ENCODE measurements around the gene SOX6.
A peak's percentile ranks its signal among the peaks of the same experiment; 100 is the strongest.

SOX6 gene

DNA sequence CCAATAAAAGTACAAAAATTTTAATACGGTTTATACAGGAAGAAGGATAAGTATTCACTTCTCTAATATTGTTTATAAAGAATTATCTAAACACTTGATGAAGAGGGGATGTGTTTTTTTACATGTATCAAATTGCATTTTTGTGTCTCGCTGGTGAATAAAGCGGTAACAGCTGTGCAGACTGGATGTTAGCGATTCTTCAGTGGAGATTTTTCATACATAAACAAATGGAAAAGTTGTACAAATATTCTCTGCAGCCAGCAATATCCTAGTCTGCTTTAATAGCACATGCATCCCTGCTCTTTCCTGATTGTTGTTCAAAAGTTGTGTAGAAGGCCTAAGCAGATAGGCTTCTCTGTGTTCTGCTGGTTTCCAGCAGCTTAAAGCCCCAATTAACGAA lies 369.3 kb downstream of the SOX6 start:
- no peak overlapping the region for H3K27ac ChIP-seq

DNA sequence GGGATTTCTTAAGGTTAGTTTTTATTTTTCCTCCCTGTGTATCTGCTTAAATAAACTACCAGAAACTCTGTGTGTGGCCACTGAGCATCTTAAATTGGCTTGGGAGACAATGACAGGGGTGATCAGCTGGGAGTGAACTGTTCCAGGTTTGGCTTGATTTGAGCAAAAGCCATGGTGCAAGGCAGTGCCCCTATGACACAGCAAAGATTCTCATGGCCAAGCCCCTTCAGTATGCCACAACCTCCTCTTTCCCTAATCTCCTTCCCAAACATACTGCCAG lies 370.5 kb downstream of the SOX6 start:
- no peak for DNase-seq (ENCODE audit: low read depth, low spot score)
- no peak overlapping the region for H3K27ac ChIP-seq

More for the DNA sequence above, 369.3 kb downstream of the SOX6 start:
- DNase-seq (ENCODE audit: low read depth, low spot score): no peak

DNA sequence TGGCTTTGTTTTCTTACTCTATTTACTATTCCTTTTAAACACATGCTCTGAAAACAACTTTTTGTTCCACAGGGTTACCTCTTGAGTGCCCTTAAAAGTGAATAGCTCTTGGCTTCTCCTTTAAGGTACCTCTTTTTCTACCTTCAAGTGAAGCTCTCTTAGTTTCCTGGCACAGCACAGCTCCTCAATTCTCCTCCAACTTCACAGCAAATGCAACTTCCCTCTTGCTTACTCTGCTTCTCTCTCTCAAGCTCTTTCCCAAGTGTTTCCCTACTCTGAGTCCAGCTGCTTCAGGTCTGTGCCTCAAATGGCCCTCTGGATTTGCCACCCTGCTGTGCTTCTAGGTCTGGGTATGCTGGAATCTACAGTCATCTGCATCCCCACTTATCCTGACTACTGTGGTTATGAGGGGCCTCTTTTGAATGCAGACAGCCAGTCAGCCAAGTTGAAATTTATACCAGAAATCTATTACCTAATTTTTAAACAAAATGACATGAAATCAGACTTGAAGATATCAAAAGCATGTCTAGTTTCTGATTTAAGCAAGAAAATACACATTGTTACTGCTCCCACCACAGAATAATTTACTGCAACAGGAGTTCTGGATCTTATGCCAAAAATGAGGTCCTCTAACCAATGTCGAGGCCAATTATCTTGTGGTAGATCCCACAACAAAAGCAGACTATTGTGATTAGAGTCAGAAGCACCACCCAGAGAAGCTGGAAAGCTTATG lies 371.1 kb downstream of the SOX6 start:
- DNase-seq (ENCODE audit: low read depth, low spot score): no peak

DNA sequence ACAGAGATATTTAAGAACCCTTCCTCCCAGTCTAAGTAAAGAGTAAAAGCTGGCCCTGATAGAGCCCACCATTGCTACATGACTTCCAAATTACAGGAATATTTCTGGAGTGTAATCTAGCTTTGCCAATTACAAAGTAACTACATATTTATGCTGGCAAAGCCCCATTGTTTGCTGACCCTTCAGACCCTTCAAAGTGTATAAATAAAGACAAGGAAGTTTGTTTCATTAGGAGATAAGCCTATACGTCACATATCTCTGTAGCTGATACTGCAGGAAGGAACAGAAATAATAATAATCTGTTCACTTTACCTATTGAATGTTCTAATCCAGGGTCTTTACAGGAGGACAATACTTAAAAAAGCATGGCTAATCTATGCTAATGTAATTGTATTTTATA lies 375.1 kb downstream of the SOX6 start:
- no peak for DNase-seq (ENCODE audit: low read depth, low spot score)
- H3K27ac ChIP-seq: no peak overlapping the region

More for the DNA sequence above, 371.1 kb downstream of the SOX6 start:
- H3K27ac ChIP-seq: no peak overlapping the region

DNA sequence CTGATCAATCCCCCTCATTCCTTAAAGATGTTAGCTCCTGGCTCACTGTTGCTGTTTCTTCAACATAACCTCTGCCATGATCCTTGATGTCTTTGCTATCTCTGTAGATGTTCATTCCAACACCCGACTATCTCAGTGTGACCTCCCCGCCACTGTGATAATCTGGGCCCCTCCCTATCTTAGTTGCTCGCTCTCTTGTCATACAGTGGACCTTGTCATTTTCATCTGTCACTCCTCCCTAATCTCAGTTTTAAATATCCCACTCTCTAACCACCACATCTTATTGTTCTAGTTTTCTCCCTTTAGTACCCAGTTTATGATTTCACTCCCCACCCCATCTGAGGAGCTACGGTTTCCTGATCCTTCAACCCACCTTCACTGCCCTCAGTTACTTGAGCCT lies 379.2 kb downstream of the SOX6 start:
- no peak overlapping the region for H3K27ac ChIP-seq
- no peak for DNase-seq (ENCODE audit: low read depth, low spot score)

DNA sequence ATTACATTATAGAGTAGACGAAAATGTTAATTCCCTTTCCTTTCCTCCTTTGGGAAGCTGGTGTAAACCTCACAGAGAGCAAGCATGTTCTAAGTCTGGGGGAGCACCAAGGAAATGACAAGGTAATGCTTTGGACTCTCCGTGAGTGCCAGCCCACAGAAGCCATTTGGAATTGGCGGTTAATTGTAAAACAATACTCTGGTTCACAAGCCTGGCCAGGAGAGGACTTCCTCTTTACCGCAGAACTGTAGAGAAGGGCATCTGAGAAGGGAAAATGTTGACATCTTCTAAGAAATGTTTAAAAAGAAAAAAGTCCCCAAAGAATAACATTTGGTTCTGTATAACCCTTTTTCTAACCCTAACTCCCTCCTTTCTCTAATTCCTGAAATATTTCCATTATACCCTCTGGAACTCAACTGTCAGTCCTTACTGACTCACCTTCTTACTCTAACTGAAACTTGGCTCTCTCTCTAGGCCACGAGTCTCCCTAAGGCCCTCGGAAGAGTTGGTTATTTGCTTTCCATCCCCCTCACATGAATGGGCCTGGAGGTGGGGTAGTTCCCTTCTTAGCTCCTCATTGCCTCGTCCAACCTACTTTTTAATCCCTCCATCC lies 379.8 kb downstream of the SOX6 start:
- DNase-seq (ENCODE audit: low read depth, low spot score): no peak
- H3K27ac ChIP-seq: no peak overlapping the region

DNA sequence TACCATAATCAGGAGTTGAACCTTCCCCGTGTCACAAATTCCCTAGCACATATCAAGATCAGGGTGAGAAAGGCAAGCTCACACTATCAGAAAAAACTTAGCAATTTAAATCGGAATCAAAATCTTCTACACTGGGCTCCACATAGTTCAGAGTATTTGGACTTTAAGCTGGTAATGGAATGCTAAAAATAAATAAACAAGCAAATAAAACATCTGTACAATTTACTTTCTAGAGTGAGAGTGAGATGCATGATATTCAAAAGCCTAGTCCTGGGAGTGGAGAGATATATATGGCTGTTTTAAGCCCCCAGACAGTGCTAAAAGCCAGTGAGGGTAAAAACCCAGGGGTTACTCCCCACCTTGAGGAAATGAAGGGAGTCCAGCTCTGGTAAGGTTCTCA lies 380.6 kb downstream of the SOX6 start:
- no peak overlapping the region for H3K27ac ChIP-seq
- DNase-seq (ENCODE audit: low read depth, low spot score): no peak

DNA sequence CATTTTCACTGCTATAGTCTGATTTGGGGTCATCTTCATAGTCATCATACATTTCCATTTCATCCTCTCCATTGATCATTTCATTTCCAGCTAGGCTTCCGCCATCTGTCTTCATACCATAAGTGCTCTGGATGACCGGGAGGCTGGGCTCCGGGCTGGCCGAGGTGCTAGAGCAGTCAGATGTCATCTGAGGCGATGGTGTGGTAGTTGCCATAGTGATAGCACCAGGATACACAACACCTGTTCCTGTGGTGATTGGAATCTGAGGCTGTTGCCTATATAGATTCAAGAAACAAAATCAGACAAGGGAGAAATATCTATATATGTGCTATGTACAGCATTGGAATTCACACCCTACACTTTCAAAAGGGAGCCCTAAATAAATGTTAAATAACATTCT lies 383.5 kb downstream of the SOX6 start:
- DNase-seq (ENCODE audit: low read depth, low spot score): no peak
- no peak overlapping the region for H3K27ac ChIP-seq

DNA sequence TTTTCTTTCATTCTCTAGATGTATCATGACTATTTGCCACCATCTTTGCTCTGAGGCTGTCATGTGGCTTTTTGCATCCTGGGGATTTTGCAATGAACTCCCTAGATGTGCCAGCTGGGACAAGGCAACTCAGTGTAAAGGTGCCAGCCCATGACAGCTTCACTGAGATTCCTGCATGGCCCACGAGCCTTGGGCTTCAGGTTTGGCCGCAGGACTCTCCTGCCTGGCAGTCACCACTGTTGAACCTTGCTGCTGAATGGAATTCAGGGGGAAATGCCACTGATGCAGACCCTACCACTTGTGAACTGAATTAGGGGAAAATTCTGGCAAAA lies 385.2 kb downstream of the SOX6 start:
- H3K27ac ChIP-seq: peak overlapping the region; percentile 95
- DNase-seq (ENCODE audit: low read depth, low spot score): no peak

DNA sequence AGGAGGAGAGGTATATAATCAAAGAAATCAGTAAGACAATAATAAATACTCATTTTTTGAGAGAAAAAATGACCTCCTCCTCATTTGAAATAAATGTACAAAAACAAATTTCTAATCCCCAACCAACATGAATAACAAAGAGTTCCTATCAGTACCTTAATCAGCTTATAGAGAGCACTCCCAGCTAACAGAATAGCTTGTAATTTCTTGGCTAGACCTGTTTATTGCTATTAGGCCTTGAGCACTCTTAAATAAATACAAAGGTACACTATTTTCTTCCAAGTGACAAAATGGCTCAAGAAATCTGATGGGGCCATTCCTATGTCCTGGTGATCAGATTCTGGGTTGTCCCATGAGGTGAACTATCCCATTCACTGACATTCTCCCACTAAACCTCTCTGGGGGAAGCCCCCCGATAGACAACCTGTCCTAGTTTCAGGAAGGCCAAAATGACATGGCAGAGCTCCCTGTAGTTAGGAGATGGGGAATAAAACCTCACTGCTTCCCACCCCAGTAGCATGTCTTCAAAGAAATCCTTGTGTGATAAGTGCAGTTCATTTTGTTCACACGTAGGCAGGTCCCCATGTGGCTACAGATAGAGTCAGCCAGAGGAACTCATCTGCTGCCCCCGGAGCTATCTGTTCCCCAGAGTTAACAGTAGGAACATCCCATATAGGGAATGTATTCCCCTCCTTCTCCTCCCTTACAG lies 385.7 kb downstream of the SOX6 start:
- peak overlapping the region; percentile 95 for H3K27ac ChIP-seq
- DNase-seq (ENCODE audit: low read depth, low spot score): no peak

DNA sequence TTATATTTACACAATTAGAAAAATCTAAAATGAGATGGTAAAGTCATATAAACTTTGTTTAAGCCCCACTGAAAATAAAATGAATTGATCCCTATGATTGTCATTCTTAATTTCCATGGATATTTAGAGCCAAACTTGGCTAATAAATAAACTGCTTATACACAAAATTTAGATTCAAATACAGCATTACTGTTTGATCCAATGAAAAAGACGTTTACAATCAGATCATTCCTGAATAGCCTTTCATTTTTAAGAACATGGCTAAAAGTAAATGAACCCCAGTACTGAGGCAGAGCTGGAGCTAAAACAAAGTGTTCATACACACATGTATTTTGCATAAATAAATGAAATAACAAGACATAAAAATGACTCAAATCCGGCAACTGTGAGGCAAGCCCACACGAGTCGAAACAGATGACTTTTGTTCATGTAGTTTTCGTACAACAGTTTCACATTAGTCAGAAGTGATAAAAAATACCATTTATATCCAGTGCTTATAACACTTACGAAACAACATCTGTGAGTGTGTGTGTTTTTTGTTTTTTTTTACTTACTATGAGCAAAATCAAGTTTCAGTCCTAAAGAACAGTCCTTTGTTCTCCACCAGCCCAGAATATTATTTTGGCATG lies 386.5 kb downstream of the SOX6 start:
- H3K27ac ChIP-seq: peak overlapping the region; percentile 95
- peak; percentile 97 for DNase-seq (ENCODE audit: low read depth, low spot score)

DNA sequence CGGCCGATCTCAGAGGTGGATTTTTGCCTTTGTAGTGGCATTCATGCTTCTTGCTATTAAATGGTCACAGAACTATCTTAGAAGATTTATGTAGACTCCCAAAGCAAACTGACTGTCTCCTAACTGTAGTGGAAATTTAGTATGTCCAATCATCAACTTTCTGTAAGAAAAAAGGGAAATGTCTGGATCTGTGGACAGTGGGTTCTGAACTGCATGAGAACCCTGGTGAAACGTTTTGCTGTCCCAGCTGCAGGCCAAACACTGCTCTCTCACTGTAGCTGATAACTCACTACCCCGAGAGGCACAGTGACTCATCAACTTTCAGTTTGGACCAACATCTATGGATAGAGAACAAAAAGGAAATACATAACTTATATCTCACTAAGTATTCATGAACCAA lies 387.1 kb downstream of the SOX6 start:
- H3K27ac ChIP-seq: peak overlapping the region; percentile 95
- peak; percentile 81 for DNase-seq (ENCODE audit: low read depth, low spot score)

DNA sequence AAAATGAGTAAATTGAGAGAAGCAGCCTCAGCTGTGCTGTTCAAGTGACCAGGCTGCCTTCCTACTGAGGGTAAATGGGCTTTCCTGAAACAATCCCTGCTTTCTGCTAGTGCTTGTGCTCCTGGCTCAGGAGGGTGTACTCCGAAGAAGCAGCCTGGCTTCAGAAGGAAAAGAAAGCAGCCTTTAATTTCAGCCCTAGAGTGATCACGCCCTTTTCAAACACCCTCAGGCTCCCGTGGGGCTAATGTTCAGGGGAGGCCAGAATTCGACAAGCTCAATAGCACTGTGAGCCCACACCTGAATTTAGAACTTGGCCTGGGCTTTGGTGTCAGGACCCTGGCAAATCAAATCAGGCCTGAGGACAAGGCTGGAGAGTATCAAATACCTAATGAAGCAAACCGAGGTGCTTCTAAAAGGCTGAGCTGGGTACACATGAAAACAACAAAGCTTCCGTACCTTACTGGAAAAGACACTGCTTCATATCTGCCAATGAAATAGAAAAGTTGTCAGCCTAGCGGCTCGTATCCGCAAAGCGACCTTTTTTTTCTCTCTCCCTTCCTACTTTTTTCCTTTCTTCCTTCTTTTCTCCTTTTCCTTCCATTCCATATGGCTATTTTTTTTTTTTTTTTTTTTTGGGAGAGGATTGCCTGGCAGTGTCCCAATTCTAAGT lies 387.8 kb downstream of the SOX6 start:
- no peak for DNase-seq (ENCODE audit: low read depth, low spot score)

DNA sequence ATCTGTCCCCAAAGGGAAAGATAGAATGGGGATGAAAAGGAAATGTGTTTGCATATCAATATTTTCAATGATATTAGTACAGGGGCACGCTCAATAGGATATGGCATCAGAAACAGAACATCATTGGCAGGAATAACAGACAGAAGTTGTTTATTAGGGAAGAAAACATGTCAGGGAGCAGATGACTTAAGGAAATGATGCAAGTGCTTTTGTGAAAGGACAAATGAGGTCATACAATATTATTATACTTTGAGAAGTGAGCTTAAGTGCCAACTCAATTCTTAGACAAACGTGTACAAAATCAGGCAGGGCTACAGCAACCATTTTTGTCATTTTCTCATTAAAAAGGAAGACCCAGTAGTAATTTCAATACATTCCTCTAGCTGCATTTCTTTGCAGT lies 388.4 kb downstream of the SOX6 start:
- H3K27ac ChIP-seq: peak overlapping the region; percentile 95
- peak; percentile 61 for DNase-seq (ENCODE audit: low read depth, low spot score)

More for the DNA sequence above, 387.8 kb downstream of the SOX6 start:
- peak overlapping the region; percentile 95 for H3K27ac ChIP-seq

DNA sequence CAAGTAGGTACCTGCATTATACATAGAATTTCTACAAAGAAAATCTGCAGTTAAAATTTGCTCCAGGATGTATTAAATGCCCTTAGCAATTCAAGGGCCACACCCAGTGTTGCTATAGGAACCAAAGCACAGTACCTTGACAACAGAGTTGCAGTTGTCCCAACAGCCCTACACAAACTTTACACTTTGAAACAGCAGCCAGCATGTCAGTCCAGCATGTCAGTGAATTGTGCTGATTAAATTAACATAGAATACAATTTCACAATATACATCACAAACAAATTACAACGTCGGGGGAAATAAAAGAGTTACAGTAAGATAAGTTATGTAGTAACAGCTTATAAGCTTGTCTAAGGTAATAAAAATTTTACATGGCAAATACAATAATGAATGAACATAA lies 389.2 kb downstream of the SOX6 start:
- peak; percentile 55 for DNase-seq (ENCODE audit: low read depth, low spot score)
- H3K27ac ChIP-seq: peak overlapping the region; percentile 95

DNA sequence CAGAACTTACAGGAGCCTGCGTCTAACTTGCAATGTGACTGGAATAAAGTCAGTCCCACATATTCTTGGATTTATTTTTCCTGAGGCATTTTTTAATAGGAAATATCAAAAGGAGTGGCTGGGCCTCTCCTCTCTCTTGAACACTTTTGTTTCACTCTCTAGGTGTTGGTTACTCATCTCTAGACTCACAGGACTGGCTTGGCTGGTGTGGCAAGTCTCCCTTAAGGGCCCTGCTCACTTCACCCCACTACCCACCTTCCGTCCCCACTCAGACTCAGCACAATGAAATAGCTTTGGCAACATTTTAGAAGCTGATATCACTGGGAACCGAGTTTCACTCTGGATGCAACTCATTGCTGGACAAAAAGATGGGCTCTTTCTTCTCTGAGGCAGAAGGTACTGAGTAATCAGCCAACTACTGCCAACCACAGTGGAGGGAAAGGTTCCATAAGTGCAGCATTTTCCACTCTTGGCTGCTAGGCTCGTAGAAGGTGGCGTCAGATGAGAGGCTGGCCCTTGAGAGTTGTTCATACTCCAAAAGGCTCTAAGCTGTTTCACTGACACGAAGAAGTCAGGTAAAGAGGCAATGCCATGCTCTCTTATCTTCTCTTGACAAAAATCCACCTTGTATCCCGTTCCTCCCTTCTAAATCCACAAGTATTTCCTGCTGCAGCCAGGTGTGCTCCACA lies 390.6 kb downstream of the SOX6 start:
- peak; percentile 82 for DNase-seq (ENCODE audit: low read depth, low spot score)
- H3K27ac ChIP-seq: peak overlapping the region; percentile 95

DNA sequence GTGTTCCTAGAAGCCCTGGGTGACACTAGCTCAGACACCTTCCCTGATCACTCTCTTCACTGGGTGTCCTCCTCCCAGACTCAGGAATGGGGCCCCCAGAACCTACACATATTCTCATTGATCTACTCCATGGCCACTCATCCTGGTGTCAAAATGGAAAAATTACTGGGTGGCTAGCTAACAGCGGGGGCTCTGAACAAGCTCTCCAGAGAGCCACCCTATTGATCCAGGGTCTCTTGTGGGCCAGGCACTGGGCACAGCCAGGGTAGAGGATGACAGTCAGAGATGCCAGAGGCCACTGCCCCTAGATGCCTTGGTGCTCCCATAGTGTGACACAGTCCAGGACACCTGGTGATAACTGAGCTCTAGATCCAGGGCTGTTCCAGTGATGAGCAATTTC lies 393.1 kb downstream of the SOX6 start:
- DNase-seq (ENCODE audit: low read depth, low spot score): no peak
- H3K27ac ChIP-seq: no peak overlapping the region

DNA sequence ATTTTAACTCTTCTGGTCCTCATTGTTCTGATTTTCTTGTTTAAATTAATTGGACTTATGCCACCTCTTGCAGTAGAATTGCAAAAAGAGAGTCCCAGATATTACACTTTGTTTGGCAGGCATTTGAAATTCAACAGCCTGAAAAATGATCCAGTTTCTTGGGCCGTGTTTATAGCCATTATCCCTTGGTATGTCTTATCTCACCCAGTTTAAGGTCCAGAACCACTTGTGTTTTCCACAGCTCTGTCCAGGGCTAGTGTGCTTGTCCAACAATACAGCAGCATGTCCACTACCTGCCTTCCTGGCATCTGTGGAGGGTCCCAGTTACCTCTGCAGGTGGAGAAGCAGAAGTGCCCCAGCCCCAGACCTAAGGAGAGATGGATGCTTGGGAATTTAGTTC lies 397.4 kb downstream of the SOX6 start:
- DNase-seq (ENCODE audit: low read depth, low spot score): no peak
- H3K27ac ChIP-seq: no peak overlapping the region

DNA sequence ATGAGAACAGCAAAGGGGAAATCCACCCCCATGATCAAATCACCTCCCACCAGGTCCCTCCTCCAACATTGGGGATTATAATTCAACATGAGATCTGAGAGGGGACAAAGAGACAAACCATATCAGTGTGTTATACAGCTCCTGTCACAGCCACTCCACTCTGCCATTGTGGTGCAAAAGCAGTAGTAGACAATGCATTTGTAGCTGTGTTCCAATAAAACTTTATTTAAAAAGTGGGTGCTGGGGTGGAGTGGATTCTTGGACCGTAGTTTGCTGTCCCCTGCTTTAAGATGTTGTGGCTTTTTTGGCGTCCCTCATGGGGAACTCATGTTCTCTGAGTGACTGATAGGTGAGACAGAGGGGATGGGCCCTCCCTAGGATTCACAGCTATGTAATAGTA lies 399.1 kb downstream of the SOX6 start:
- no peak overlapping the region for H3K27ac ChIP-seq
- DNase-seq (ENCODE audit: low read depth, low spot score): no peak

DNA sequence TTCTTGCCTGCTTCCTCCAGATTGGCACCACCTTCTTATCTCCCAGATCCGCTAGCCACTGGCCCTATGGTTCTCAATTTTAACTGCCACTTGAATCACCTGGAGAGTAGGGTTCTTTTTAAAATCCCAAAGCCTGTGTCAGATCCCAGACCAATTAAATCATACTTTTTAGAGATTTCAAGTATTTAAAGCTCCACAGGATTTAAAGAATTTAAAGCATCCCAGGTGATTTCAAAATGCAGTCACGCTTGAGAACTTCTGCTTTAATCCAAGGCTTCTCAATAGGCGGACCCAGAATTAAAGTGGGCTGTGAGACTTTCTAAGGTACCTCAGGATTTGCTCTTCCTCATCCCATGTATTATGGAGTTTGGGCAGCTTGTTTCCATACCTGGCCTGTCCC lies 400.0 kb downstream of the SOX6 start:
- DNase-seq (ENCODE audit: low read depth, low spot score): no peak
- H3K27ac ChIP-seq: no peak overlapping the region
